NCI-H1092 treated with DMSO at 0.1 percent for 48 hours (cell line): Measurements from ENCODE around the gene ARHGEF1.

Experiments used
- DNase-seq: peaks from one replicate; lab custom pipeline; 2025; lab: John Stamatoyannopoulos, UW

Gene ARHGEF1

GRCh38 chr19:41956621-41957020 lies 73.6 kb downstream of the ARHGEF1 start:
- DNase-seq = no peak
